Measurements from ENCODE around the gene ACMSD. TPM values are rescaled to one million over a fixed set of nuclear protein-coding genes. Genes with fewer than 3 reads are reported as not detected.
"Not testable (repeated sequence)": the region's sequence is repeated elsewhere in the genome, so short reads cannot be mapped to it uniquely, and the experiment has no call there.

Gene ACMSD
- total and polyA plus RNA-seq, 3 donors from 2014 or later: 0.25 TPM; not detected in 2

GRCh38 chr2:134905168-134905567 is 66.8 kb downstream of the ACMSD start:
- Histone ChIP-seq H3K36me3 (ENCODE audit: low read depth, missing control alignments) (no peaks in the 10 kb centered on the region), H3K9me3 (no peaks in the 10 kb centered on the region), H3K4me1 (no peaks in the 10 kb centered on the region), H3K4me3 (no peak overlapping the region), H3K27ac (no peak overlapping the region), H3K27me3 (no peaks in the 10 kb centered on the region)
- DNase-seq: no peak
- 96 to 98% methylated on average over 2 of the region's 2 CpGs for WGBS, 2 donors
- intact Hi-C loops (cut with DNase I; ENCODE audit: low total_unique reads): no loop called here
- TF ChIP-seq POLR2A (IDR thresholded peaks at IDR 0.05): no peak
- no peak for TF ChIP-seq CTCF (IDR thresholded peaks at IDR 0.05)

GRCh38 chr2:134906726-134907125 is 68.3 kb downstream of the ACMSD start:
- DNase-seq: no peak
- intact Hi-C loops (cut with DNase I; ENCODE audit: low total_unique reads): no loop called here
- Histone ChIP-seq H3K4me3 (no peak overlapping the region), H3K4me1 (no peaks in the 10 kb centered on the region), H3K27ac (no peak overlapping the region), H3K9me3 (no peaks in the 10 kb centered on the region), H3K27me3 (no peaks in the 10 kb centered on the region), H3K36me3 (ENCODE audit: low read depth, missing control alignments) (no peaks in the 10 kb centered on the region)
- TF ChIP-seq CTCF (IDR thresholded peaks at IDR 0.05) (no peak), POLR2A (IDR thresholded peaks at IDR 0.05) (no peak)
- WGBS, 2 donors: 55 to 78% methylated on average over 2 of the region's 2 CpGs

- H3K4me3 ChIP-seq; H3K4me1 ChIP-seq; DNase-seq; intact Hi-C loops (cut with DNase I; ENCODE audit: low total_unique reads); H3K27ac ChIP-seq; H3K9me3 ChIP-seq; H3K36me3 ChIP-seq (ENCODE audit: low read depth, missing control alignments); H3K27me3 ChIP-seq: not testable (repeated sequence)
- 83 to 93% methylated on average over 1 of the region's 1 CpG for WGBS, 2 donors
Measured at GRCh38 chr2:134907441-134908116, 69.2 kb downstream of the ACMSD start.

DNA sequence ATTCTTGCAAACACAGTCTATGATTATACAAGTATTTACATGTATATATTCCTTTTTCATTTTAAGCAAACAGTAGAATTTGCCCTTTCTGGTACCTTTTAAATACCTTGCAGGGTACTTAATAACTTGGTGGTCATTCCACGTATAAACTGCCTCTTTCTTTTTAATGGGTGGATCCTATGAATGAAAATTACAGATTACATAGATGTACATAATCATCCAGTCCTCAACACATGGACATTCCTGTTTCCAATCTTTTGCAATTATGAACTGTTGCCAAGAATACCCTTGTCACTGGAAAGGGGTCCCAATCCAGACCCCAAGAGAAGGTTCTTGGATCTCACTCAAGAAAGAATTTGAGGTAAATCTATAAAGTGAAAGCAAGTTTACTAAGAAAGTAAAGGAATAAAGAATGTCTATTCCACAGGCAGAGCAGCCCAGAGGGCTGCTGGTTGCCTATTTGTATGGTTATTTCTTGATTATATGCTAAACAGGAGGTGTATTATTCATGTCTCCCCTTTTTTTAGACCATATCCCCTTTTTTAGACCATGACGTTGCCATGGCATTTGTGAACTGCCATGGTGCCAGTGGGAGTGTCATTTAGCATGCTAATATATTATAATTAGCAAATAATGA is 72.5 kb downstream of the ACMSD start:
- DNase-seq: no peak
- H3K27me3 ChIP-seq: no peaks in the 10 kb centered on the region
- 73 to 84% methylated on average over 2 of the region's 2 CpGs for WGBS, 2 donors
- no peaks in the 10 kb centered on the region for H3K4me1 ChIP-seq
- no peak overlapping the region for H3K27ac ChIP-seq
- no peaks in the 10 kb centered on the region for H3K36me3 ChIP-seq (ENCODE audit: low read depth, missing control alignments)
- H3K9me3 ChIP-seq: no peaks in the 10 kb centered on the region
- no peak overlapping the region for H3K4me3 ChIP-seq
- no peak for TF ChIP-seq POLR2A (IDR thresholded peaks at IDR 0.05)
- TF ChIP-seq CTCF (IDR thresholded peaks at IDR 0.05): no peak
- intact Hi-C loops (cut with DNase I; ENCODE audit: low total_unique reads): no loop called here

DNA sequence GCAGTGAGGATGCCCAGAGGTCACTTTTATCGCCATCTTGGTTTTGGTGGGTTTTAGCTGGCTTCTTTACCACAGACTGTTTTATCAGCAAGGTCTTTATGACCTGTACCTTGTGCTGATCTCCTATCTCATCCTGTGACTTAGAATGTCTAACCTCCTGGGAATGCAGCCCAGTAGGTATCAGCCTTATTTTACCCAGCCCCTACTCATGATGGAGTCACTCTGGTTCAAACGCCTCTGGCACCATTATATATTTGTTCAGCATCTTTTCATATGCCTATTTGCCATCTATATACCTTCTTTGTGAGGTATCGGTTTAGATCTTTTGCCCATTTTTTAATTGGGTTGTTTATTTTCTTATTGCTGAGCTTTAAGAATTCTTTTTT is 73.0 kb downstream of the ACMSD start:
- H3K36me3 ChIP-seq (ENCODE audit: low read depth, missing control alignments): no peaks in the 10 kb centered on the region
- H3K4me1 ChIP-seq: no peaks in the 10 kb centered on the region
- no peaks in the 10 kb centered on the region for H3K9me3 ChIP-seq
- WGBS, 2 donors: 93 to 98% methylated on average over 3 of the region's 3 CpGs
- TF ChIP-seq POLR2A (IDR thresholded peaks at IDR 0.05) (no peak), CTCF (IDR thresholded peaks at IDR 0.05) (no peak)
- intact Hi-C loops (cut with DNase I; ENCODE audit: low total_unique reads): no loop called here
- H3K27me3 ChIP-seq: no peaks in the 10 kb centered on the region
- H3K4me3 ChIP-seq: no peak overlapping the region
- no peak overlapping the region for H3K27ac ChIP-seq
- DNase-seq: no peak

Data from testis (tissue), 3 donors.